OCI-LY1 (cell line): ENCODE data around the gene ATP11C.
"Not testable (repeated sequence)": the region's sequence is repeated elsewhere in the genome, so short reads cannot be mapped to it uniquely, and the experiment has no call there.

Experiments
- EZH2 ChIP-seq: fragments of 200-600 bp; sonication (generic), shearing (Covaris generic); IDR thresholded peaks from 2 replicates; pipeline ENCODE4 v1.8.0; 2017; ENCODE audit warnings: borderline replicate concordance, mixed run types, mild to moderate bottlenecking, antibody characterized with exemption, low read length, moderate library complexity, mixed read lengths
- TF ChIP-seq, protein P1 (sequence below): fragments of 200-600 bp; sonication (generic), shearing (Covaris generic); IDR thresholded peaks from 2 replicates; pipeline ENCODE4 v1.5.1; 2017; ENCODE audit warnings: mild to moderate bottlenecking, antibody characterized with exemption, low read length, moderate library complexity, mixed read lengths

- not testable (repeated sequence) for TF ChIP-seq EZH2
- TF ChIP-seq, protein P1, sequence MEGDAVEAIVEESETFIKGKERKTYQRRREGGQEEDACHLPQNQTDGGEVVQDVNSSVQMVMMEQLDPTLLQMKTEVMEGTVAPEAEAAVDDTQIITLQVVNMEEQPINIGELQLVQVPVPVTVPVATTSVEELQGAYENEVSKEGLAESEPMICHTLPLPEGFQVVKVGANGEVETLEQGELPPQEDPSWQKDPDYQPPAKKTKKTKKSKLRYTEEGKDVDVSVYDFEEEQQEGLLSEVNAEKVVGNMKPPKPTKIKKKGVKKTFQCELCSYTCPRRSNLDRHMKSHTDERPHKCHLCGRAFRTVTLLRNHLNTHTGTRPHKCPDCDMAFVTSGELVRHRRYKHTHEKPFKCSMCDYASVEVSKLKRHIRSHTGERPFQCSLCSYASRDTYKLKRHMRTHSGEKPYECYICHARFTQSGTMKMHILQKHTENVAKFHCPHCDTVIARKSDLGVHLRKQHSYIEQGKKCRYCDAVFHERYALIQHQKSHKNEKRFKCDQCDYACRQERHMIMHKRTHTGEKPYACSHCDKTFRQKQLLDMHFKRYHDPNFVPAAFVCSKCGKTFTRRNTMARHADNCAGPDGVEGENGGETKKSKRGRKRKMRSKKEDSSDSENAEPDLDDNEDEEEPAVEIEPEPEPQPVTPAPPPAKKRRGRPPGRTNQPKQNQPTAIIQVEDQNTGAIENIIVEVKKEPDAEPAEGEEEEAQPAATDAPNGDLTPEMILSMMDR = peak; percentile 37
Observed at GRCh38 chrX:139966159-139966558, 33.3 kb upstream of the ATP11C start.
